Caco-2 (cell line): ENCODE data around the gene MAPT. TPM values are rescaled to one million over a fixed set of nuclear protein-coding genes. Genes with fewer than 3 reads are reported as not detected.

Source experiments
- BruUV-seq: library from RNA; stranded (reverse); fragments of 400-500 nt; replicated peaks from 2 replicates; lab custom pipeline; 2021; lab: Mats Ljungman, UMichigan
- CTCF ChIA-PET: fragments of 300-600 bp; sonication (Branson Sonifier 250); formaldehyde crosslinking; loops from one replicate; lab custom pipeline; 2022; ENCODE audit warnings: antibody characterized with exemption; lab: Charles Lee
- POLR2A ChIA-PET: fragments of 300-600 bp; sonication (Branson Sonifier 250); formaldehyde crosslinking; loops from one replicate; lab custom pipeline; 2022; ENCODE audit warnings: antibody characterized with exemption; lab: Charles Lee
- DNase-seq, 2 experiments: peaks; one replicate each; pipeline versions ENCODE4 v3.0.0 to v3.0.0-alpha.2; 2020 to 2022
- H3K27me3 ChIP-seq: replicated peaks from 2 replicates; pipeline ENCODE4 v1.6.0; 2011; ENCODE audit warnings: low read length; ENCODE audit not compliant: control insufficient read depth, insufficient read depth
- H3K36me3 ChIP-seq: 2 replicates; pipeline ENCODE4 v1.5.1; 2011; ENCODE audit warnings: low read length; ENCODE audit not compliant: control insufficient read depth, insufficient read depth
- H3K4me1 ChIP-seq: fragments of 250-450 bp; sonication (Bioruptor Pico); 2 replicates; pipeline ENCODE4 v1.5.1; 2020; ENCODE audit warnings: mild to moderate bottlenecking
- H3K4me3 ChIP-seq: 2 replicates; pipeline ENCODE4 v1.5.1; 2011; ENCODE audit warnings: low read depth, mild to moderate bottlenecking, control low read depth, low read length
- H3K9me3 ChIP-seq: fragments of 250-450 bp; sonication (Bioruptor Pico); 2 replicates; pipeline ENCODE4 v1.5.1; 2020; ENCODE audit warnings: mild to moderate bottlenecking, moderate library complexity
- H3K27ac Mint-ChIP-seq: one replicate; pipeline ENCODE4 v1.8.0; 2022; ENCODE audit warnings: mixed read lengths; ENCODE audit not compliant: unreplicated experiment
- H3K27me3 Mint-ChIP-seq: one replicate; pipeline ENCODE4 v1.8.0; 2022; ENCODE audit warnings: mixed read lengths; ENCODE audit not compliant: insufficient read depth, unreplicated experiment
- H3K36me3 Mint-ChIP-seq: one replicate; pipeline ENCODE4 v1.8.0; 2022; ENCODE audit warnings: mild to moderate bottlenecking, mixed read lengths; ENCODE audit not compliant: insufficient read depth, unreplicated experiment
- H3K4me1 Mint-ChIP-seq: one replicate; pipeline ENCODE4 v1.8.0; 2022; ENCODE audit warnings: low read depth, mixed read lengths; ENCODE audit not compliant: unreplicated experiment
- H3K4me3 Mint-ChIP-seq: one replicate; pipeline ENCODE4 v1.8.0; 2022; ENCODE audit warnings: mild to moderate bottlenecking, moderate library complexity, mixed read lengths; ENCODE audit not compliant: unreplicated experiment
- H3K9me3 Mint-ChIP-seq: one replicate; pipeline ENCODE4 v1.8.0; 2022; ENCODE audit warnings: mixed read lengths; ENCODE audit not compliant: unreplicated experiment
- CTCF ChIP-seq, 2 experiments: fragments of 200-600 bp in 1 of 2; IDR thresholded peaks; 1 replicate in 1 of 2; 2 replicates in 1 of 2; pipeline versions ENCODE4 v1.5.1 to v1.8.0; 2011 to 2022; ENCODE audit warnings: antibody characterized with exemption in 1 of 2, control low read depth in 1 of 2, inconsistent platforms in 1 of 2, low read depth in 1 of 2, low read length in 1 of 2, mild to moderate bottlenecking in 1 of 2, moderate library complexity in 1 of 2; ENCODE audit not compliant: insufficient read depth in 1 of 2, severe bottlenecking in 1 of 2, unreplicated experiment in 1 of 2
- intact Hi-C: fragments of 100-400 bp; cut with micrococcal nuclease; formaldehyde crosslinking; loops from one replicate; pipeline ENCODE4 v1.10.0; 2022; ENCODE audit not compliant: unreplicated experiment
- total RNA-seq: library from RNA; stranded (reverse); gene quantifications from 2 replicates; pipeline ENCODE4 v1.2.3, GENCODE V29; 2022

MAPT gene
- total RNA-seq, 1 experiment from 2014 or later = 0.95 TPM

- TF ChIP-seq CTCF (IDR thresholded peaks at IDR 0.05; ENCODE audit: insufficient read depth in 1 of 2, low read depth in 1 of 2, low read length in 1 of 2, severe bottlenecking in 1 of 2, unreplicated experiment in 1 of 2) = no peak
- H3K27ac Mint-ChIP-seq = no peak overlapping the region
- CTCF ChIA-PET = no interaction called here
- Histone ChIP-seq H3K4me3 (no peak overlapping the region), H3K27me3 (no peaks in the 10 kb centered on the region), H3K4me1 (no peaks in the 10 kb centered on the region), H3K9me3 (peaks cover 13% of the 10 kb centered on the region), H3K36me3 (no peaks in the 10 kb centered on the region)
- POLR2A ChIA-PET = no interaction called here
- no TSS peak for BruUV-seq
- H3K4me1 Mint-ChIP-seq = no peaks in the 10 kb centered on the region
- H3K36me3 Mint-ChIP-seq = no peaks in the 10 kb centered on the region
- intact Hi-C loops = no loop called here
- no peak for DNase-seq
- H3K9me3 Mint-ChIP-seq = peaks cover 17% of the 10 kb centered on the region
- peaks cover 17% of the 10 kb centered on the region for H3K27me3 Mint-ChIP-seq
- no peak overlapping the region for H3K4me3 Mint-ChIP-seq
Measured at GRCh38 chr17:45908460-45908859, 14.1 kb downstream of the MAPT start.

DNA sequence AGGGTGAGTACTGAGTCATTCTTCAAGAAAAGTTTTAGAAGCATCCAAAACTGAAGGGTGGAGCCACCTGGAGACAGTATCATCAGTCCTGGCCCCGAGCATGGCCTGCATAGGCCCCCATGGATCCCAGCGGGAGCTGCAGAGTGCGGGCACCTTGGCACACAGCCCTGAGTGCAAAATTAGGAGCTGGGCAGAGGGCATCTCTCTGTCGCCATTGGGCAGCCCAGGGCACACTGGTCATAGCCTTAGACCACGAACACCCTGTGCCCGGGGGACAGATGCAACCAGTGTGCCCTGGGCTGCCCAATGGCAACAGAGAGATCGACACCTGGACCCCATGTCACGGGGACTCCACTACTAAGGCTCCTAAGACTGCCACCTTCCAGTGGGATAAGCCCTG lies 14.6 kb downstream of the MAPT start:
- ChIA-PET POLR2A (no interaction called here), CTCF (no interaction called here)
- H3K27me3 ChIP-seq = no peaks in the 10 kb centered on the region

DNA sequence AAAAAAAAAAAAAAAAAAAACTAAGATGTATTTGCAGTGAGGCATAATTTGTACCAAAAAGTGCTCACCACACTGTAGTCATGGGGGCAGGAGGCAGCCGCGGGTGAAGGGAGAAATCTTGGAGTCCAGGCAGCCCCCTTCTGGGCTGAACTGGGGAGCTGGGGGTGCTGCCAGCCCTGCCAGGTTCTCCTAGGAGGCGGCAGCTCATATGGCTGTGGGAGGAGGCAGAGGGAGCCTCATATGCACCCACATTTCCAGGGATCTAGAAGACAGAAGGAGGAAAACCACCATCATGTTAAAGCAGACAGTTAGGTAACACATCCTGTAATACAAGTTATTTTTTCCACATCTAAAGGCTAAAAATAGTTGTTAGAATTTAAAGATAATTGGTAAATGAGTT lies 16.3 kb downstream of the MAPT start:
- Mint-ChIP-seq H3K36me3 (no peaks in the 10 kb centered on the region), H3K9me3 (peaks cover 17% of the 10 kb centered on the region), H3K27me3 (peaks cover 22% of the 10 kb centered on the region), H3K4me1 (no peaks in the 10 kb centered on the region), H3K4me3 (no peak overlapping the region), H3K27ac (no peak overlapping the region)
- DNase-seq = no peak
- no peak for TF ChIP-seq CTCF (IDR thresholded peaks at IDR 0.05; ENCODE audit: insufficient read depth in 1 of 2, low read depth in 1 of 2, low read length in 1 of 2, severe bottlenecking in 1 of 2, unreplicated experiment in 1 of 2)
- ChIA-PET CTCF (no interaction called here), POLR2A (no interaction called here)
- no peaks in the 10 kb centered on the region for H3K4me1 ChIP-seq
- H3K4me3 ChIP-seq = no peak overlapping the region
- H3K27me3 ChIP-seq = no peaks in the 10 kb centered on the region
- no TSS peak for BruUV-seq
- no peaks in the 10 kb centered on the region for H3K36me3 ChIP-seq
- peaks cover 15% of the 10 kb centered on the region for H3K9me3 ChIP-seq
- intact Hi-C loops = no loop called here

More for the DNA sequence above, 14.6 kb downstream of the MAPT start:
- Histone ChIP-seq H3K4me3 (no peak overlapping the region), H3K4me1 (no peaks in the 10 kb centered on the region), H3K9me3 (peaks cover 15% of the 10 kb centered on the region), H3K36me3 (no peaks in the 10 kb centered on the region)
- H3K36me3 Mint-ChIP-seq = no peaks in the 10 kb centered on the region
- no peak overlapping the region for H3K4me3 Mint-ChIP-seq
- BruUV-seq = no TSS peak
- H3K27me3 Mint-ChIP-seq = peaks cover 17% of the 10 kb centered on the region
- H3K4me1 Mint-ChIP-seq = no peaks in the 10 kb centered on the region
- H3K27ac Mint-ChIP-seq = no peak overlapping the region
- intact Hi-C loops = no loop called here
- peaks cover 17% of the 10 kb centered on the region for H3K9me3 Mint-ChIP-seq
- DNase-seq = no peak
- no peak for TF ChIP-seq CTCF (IDR thresholded peaks at IDR 0.05; ENCODE audit: insufficient read depth in 1 of 2, low read depth in 1 of 2, low read length in 1 of 2, severe bottlenecking in 1 of 2, unreplicated experiment in 1 of 2)
